ENCODE data around the gene CYBC1. TPM values are rescaled to one million over a fixed set of nuclear protein-coding genes. Genes with fewer than 3 reads are reported as not detected.

The CYBC1 gene
- total and polyA plus RNA-seq, 9 of the 15 experiments (the other 6 are each of a cell fraction or from before 2014, with no cell fraction given): 1.3 to 71.8 (median 49.9) TPM

- intact Hi-C loops (cut with micrococcal nuclease) (loop anchor here (10.0 kb wide), 1 partner anchor 139 kb away; no protein-coding TSS in a partner anchor), in situ Hi-C loops (cut with MboI) (no loop called here)
- 79% methylated on average over 4 of the region's 4 CpGs for WGBS (ENCODE audit: insufficient coverage, low coverage, missing lambda C conversion rate)
- H3K27ac ChIP-seq (ENCODE audit: extremely low read depth, low read depth, low read length): no peak overlapping the region
- peaks cover 15% of the 10 kb centered on the region for H4K20me1 ChIP-seq (replicated peaks; ENCODE audit: control insufficient read depth, insufficient read depth, low read length)
- H2AFZ ChIP-seq (ENCODE audit: low read depth, low read length): no peak overlapping the region
- H3K9me3 ChIP-seq (replicated peaks; ENCODE audit: control insufficient read depth, insufficient read depth, low read depth, low read length): no peaks in the 10 kb centered on the region
- no peaks in the 10 kb centered on the region for H3K27me3 ChIP-seq (ENCODE audit: control insufficient read depth in 2 of 2, insufficient read depth in 2 of 2, low read length in 2 of 2)
- H3K9me1 ChIP-seq (ENCODE audit: control insufficient read depth, insufficient read depth, low read length): no peaks in the 10 kb centered on the region
- peaks cover 8 to 31% of the 10 kb centered on the region in 2 experiments for H3K4me1 ChIP-seq (replicated peaks in 1 of 2; ENCODE audit: control insufficient read depth in 2 of 2, insufficient read depth in 2 of 2, low read length in 2 of 2)
- H3K4me3 ChIP-seq: no peak overlapping the region
- FAIRE-seq (no peak), ATAC-seq (no peak), DNase-seq (ENCODE audit: extremely low read depth in 1 of 4, low spot score in 3 of 4) (no peak)
- peaks cover 17% of the 10 kb centered on the region; the same call in 2 of the 3 replicates for H3K36me3 ChIP-seq (ENCODE audit: control insufficient read depth, insufficient read depth, low read length)
- no peak overlapping the region for H3K9ac ChIP-seq (ENCODE audit: insufficient read depth in 1 of 2, low read depth in 2 of 2, low read length in 2 of 2)
- POLR2A ChIA-PET: interaction anchor here (1.8 kb wide), 1 partner anchor 17 kb away, joined by 5 read pairs; no protein-coding TSS in a partner anchor
- H3K79me2 ChIP-seq (ENCODE audit: control insufficient read depth, insufficient read depth, low read length): peaks cover 28% of the 10 kb centered on the region
- H3K4me2 ChIP-seq (ENCODE audit: insufficient read depth, low read length): no peak overlapping the region
- BruUV-seq (replicated peaks): no TSS peak
- CTCF ChIA-PET (ENCODE audit: low intra/inter-chr PET ratio): interaction anchor here (0.7 kb wide), 1 partner anchor 460 kb away, joined by 4 read pairs; no protein-coding TSS in a partner anchor
- TF ChIP-seq CHD7 (IDR thresholded peaks at IDR 0.05; ENCODE audit: low read depth, low read length): no peak
- no peak for TF ChIP-seq GATAD2A (IDR thresholded peaks at IDR 0.05)
- TF ChIP-seq GTF2A2 (tag; IDR thresholded peaks at IDR 0.05): no peak
- TF ChIP-seq IRF2 (CRISPR knock-in tag; IDR thresholded peaks at IDR 0.05): no peak
- TF ChIP-seq TAF7 (tag; IDR thresholded peaks at IDR 0.05): no peak
- TF ChIP-seq COPS2 (conservative IDR thresholded peaks at IDR 0.05): no peak
- TF ChIP-seq MBD2 (IDR thresholded peaks at IDR 0.05; ENCODE audit: borderline replicate concordance, low read depth): no peak
- no peak for TF ChIP-seq GABPB1 (CRISPR knock-in tag; IDR thresholded peaks at IDR 0.05)
- no peak for TF ChIP-seq ESRRA (IDR thresholded peaks at IDR 0.05; ENCODE audit: borderline replicate concordance, low read depth)
Measured at GRCh38 chr17:82416264-82416663, 34.3 kb downstream of the CYBC1 start.

Measured in K562 (cell line).